PC-3 (cell line): ENCODE results near the gene NOTCH1. TPM values are rescaled to one million over a fixed set of nuclear protein-coding genes. Genes with fewer than 3 reads are reported as not detected.

Experiments used
- ATAC-seq: fragments of 200-7000 bp; cut with Tn5 transposase; 2 replicates; pipeline ENCODE4 v1.9.1; 2020; ENCODE audit warnings: mild to moderate bottlenecking, moderate library complexity
- BruUV-seq: library from RNA; stranded (reverse); fragments of 400-500 nt; replicated peaks from 2 replicates; lab custom pipeline; 2021; lab: Mats Ljungman, UMichigan
- CTCF ChIA-PET: fragments of 300-600 bp; sonication (Branson Sonifier 250); formaldehyde crosslinking; loops from one replicate; lab custom pipeline; 2022; ENCODE audit warnings: antibody characterized with exemption; lab: Charles Lee
- POLR2A ChIA-PET: fragments of 300-600 bp; sonication (Branson Sonifier 250); formaldehyde crosslinking; loops from one replicate; lab custom pipeline; 2022; ENCODE audit warnings: antibody characterized with exemption; ENCODE audit not compliant: unreplicated experiment; lab: Charles Lee
- DNase-seq: peaks from one replicate; pipeline ENCODE4 v3.0.0-alpha.2; 2015
- H2AFZ ChIP-seq: fragments of 300-600 bp; sonication (generic); 2 replicates; pipeline ENCODE4 v1.6.0; 2016; ENCODE audit warnings: antibody characterized with exemption, low read length
- H3F3A ChIP-seq: fragments of 300-600 bp; sonication (generic); one replicate; pipeline ENCODE4 v1.6.0; 2017; ENCODE audit warnings: antibody characterized with exemption, low read length, control low read depth, mild to moderate bottlenecking; ENCODE audit not compliant: unreplicated experiment
- H3K27ac ChIP-seq: fragments of 300-600 bp; sonication (generic); 2 replicates; pipeline ENCODE4 v1.5.1; 2016; ENCODE audit warnings: mild to moderate bottlenecking, low read length
- H3K27me3 ChIP-seq: fragments of 300-600 bp; sonication (generic); 2 replicates; pipeline ENCODE4 v1.6.1; 2016; ENCODE audit warnings: low read length, mixed read lengths
- H3K36me3 ChIP-seq: fragments of 300-600 bp; sonication (generic); 2 replicates; pipeline ENCODE4 v1.6.1; 2016; ENCODE audit warnings: low read depth, mixed run types, low read length, mixed read lengths
- H3K4me1 ChIP-seq: fragments of 300-600 bp; sonication (generic); 2 replicates; pipeline ENCODE4 v1.5.1; 2016; ENCODE audit warnings: low read length; ENCODE audit not compliant: insufficient read depth
- H3K4me2 ChIP-seq: fragments of 300-600 bp; sonication (generic); 2 replicates; pipeline ENCODE4 v1.6.0; 2016; ENCODE audit warnings: low read length
- H3K4me3 ChIP-seq: fragments of 300-600 bp; sonication (generic); 2 replicates; pipeline ENCODE4 v1.5.1; 2016; ENCODE audit warnings: mild to moderate bottlenecking, low read length, mixed read lengths
- H3K79me2 ChIP-seq: fragments of 300-600 bp; sonication (generic); 2 replicates; pipeline ENCODE4 v1.6.1; 2017; ENCODE audit warnings: low read length, mixed read lengths
- H3K9ac ChIP-seq: fragments of 300-600 bp; sonication (generic); 2 replicates; pipeline ENCODE4 v1.6.0; 2016; ENCODE audit warnings: mild to moderate bottlenecking, low read length
- H3K9me2 ChIP-seq: fragments of 300-600 bp; sonication (generic); replicated peaks from 2 replicates; pipeline ENCODE4 v1.6.1; 2016; ENCODE audit warnings: mixed run types, low read length, mixed read lengths
- H3K9me3 ChIP-seq: fragments of 300-600 bp; sonication (generic); 2 replicates; pipeline ENCODE4 v1.6.1; 2016; ENCODE audit warnings: low read length, mixed read lengths
- H4K20me1 ChIP-seq: fragments of 300-600 bp; sonication (generic); 2 replicates; pipeline ENCODE4 v1.6.1; 2016; ENCODE audit warnings: low read length, mixed read lengths
- EZH2 ChIP-seq: fragments of 300-600 bp; sonication (generic); IDR thresholded peaks from one replicate; pipeline ENCODE4 v1.6.1; 2017; ENCODE audit warnings: antibody characterized with exemption, mild to moderate bottlenecking, low read length; ENCODE audit not compliant: unreplicated experiment
- EZH2phosphoT487 ChIP-seq: fragments of 300-600 bp; sonication (generic); IDR thresholded peaks from 2 replicates; pipeline ENCODE4 v1.6.1; 2018; ENCODE audit warnings: mild to moderate bottlenecking, antibody characterized with exemption, low read length, borderline replicate concordance
- intact Hi-C: fragments of 100-400 bp; cut with micrococcal nuclease; formaldehyde crosslinking; loops from 2 replicates; pipeline ENCODE4 v1.9.0; 2023
- total RNA-seq: library from RNA; depleted of rRNA; stranded (reverse); fragments of >200 nt; gene quantifications from 2 replicates; pipeline ENCODE4 v1.2.3, GENCODE V29; 2014
- TF ChIP-seq, protein P1 (sequence below): fragments of 300-600 bp; sonication (generic); conservative IDR thresholded peaks from 2 replicates; pipeline ENCODE4 v1.5.1; 2017; ENCODE audit warnings: antibody characterized with exemption, low read depth, mild to moderate bottlenecking, low read length

NOTCH1 gene
- total RNA-seq, 1 experiment from 2014 or later: 14.3 TPM

DNA sequence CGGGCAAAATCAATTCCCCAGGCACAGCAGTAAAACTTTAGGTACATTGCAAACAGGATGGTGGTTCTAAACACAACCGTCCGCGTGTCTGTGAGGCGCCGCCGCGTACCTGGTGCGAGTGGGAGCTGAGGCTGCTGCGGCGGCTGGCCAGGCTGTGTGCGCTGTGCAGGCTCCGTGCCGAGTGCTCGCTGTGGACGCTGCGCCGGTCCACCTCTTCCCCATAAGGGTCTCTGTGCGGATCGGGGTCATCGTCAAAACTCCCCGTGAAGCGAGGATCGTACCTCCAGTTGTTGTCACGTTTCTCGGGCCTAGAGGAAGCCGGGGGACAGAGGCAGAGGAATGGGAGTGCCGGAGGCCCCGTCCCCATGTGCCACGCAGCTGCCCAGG, 79.7 kb downstream of the NOTCH1 start:
- Histone ChIP-seq H3K27ac (no peak overlapping the region), H3K4me2 (no peak overlapping the region), H3K9me3 (no peaks in the 10 kb centered on the region), H3K4me3 (no peak overlapping the region), H4K20me1 (no peaks in the 10 kb centered on the region), H3K79me2 (0 out of 2 replicates have a peak, but pooled peaks cover 12% of the 10 kb centered on the region), H3K9ac (no peak overlapping the region), H3K4me1 (no peaks in the 10 kb centered on the region), H3K9me2 (no peaks in the 10 kb centered on the region), H3K27me3 (no peaks in the 10 kb centered on the region), H2AFZ (no peak overlapping the region), H3F3A (no peaks in the 10 kb centered on the region), H3K36me3 (peaks cover 17% of the 10 kb centered on the region)
- POLR2A ChIA-PET: interaction anchor here (0.6 kb wide), 1 partner anchor 12 kb away, joined by 21 read pairs; no protein-coding TSS in a partner anchor
- intact Hi-C loops: no loop called here
- no TSS peak for BruUV-seq
- CTCF ChIA-PET: no interaction called here
- TF ChIP-seq, protein P1, sequence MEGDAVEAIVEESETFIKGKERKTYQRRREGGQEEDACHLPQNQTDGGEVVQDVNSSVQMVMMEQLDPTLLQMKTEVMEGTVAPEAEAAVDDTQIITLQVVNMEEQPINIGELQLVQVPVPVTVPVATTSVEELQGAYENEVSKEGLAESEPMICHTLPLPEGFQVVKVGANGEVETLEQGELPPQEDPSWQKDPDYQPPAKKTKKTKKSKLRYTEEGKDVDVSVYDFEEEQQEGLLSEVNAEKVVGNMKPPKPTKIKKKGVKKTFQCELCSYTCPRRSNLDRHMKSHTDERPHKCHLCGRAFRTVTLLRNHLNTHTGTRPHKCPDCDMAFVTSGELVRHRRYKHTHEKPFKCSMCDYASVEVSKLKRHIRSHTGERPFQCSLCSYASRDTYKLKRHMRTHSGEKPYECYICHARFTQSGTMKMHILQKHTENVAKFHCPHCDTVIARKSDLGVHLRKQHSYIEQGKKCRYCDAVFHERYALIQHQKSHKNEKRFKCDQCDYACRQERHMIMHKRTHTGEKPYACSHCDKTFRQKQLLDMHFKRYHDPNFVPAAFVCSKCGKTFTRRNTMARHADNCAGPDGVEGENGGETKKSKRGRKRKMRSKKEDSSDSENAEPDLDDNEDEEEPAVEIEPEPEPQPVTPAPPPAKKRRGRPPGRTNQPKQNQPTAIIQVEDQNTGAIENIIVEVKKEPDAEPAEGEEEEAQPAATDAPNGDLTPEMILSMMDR: no peak
- TF ChIP-seq EZH2 (no peak), EZH2phosphoT487 (no peak)
- ATAC-seq (no peak), DNase-seq (no peak)

DNA sequence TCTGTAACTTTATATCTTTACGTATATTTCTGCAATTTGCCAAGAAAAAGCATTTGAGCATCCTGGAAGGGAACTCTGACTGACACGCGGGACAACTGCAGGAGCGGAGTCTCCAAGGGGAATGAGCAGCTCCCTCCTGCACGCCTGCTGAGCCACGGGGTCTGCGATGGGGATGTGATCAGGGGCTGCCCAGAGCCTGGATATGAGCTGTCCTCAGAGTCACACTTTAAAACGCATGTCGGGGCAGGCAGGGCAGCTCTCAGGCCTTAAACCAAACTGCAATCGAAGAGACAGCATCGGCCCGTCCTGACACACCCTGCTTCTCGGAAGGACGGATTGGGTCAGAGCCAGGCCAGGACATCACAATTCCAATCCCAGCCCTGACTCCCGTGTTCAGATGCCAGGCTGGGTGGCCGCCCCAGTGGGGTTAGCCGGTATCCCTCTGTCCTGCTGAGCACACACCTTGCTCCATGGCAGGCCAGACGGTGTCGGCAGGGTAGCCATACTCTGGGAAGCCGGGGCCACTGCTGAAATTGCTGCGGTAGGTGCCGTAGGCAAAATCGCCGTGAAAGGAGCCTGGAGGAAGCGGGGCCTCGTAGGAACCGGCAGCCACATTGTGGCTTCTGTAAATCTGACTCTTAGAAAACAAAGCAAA, 80.2 kb downstream of the NOTCH1 start:
- H3K36me3 ChIP-seq: peaks cover 17% of the 10 kb centered on the region
- H3K4me1 ChIP-seq: no peaks in the 10 kb centered on the region
- BruUV-seq: no TSS peak
- intact Hi-C loops: no loop called here
- H2AFZ ChIP-seq: no peak overlapping the region
- no peak for TF ChIP-seq EZH2
- TF ChIP-seq, protein P1: no peak
- TF ChIP-seq EZH2phosphoT487: no peak
- ChIA-PET POLR2A (no interaction called here), CTCF (no interaction called here)
- H3K4me3 ChIP-seq: no peak overlapping the region
- DNase-seq: no peak
- no peaks in the 10 kb centered on the region for H3K27me3 ChIP-seq
- no peaks in the 10 kb centered on the region for H3F3A ChIP-seq
- no peaks in the 10 kb centered on the region for H3K9me2 ChIP-seq
- H4K20me1 ChIP-seq: no peaks in the 10 kb centered on the region
- H3K9me3 ChIP-seq: no peaks in the 10 kb centered on the region
- no peak for ATAC-seq
- H3K79me2 ChIP-seq: 0 out of 2 replicates have a peak, but pooled peaks cover 8% of the 10 kb centered on the region
- no peak overlapping the region for H3K9ac ChIP-seq
- no peak overlapping the region for H3K4me2 ChIP-seq
- H3K27ac ChIP-seq: no peak overlapping the region

DNA sequence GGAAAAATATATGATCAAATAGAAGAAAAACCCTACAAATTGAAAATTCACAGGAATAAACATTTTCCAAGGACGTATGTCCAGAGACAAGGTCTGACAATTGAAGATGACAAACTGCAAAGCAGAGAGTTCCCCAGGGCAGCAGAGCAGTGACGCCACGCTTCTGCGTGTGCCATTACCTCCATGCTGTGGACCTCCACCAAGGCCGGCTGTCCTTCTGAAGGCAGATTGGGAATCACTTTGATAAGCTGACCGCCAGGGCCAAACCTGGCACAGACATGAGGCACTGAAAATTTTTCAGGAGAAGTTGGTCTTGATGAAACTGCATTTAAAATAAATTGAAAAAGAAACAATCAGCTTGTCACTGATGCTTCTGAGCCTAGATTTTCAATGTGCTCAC, 81.6 kb downstream of the NOTCH1 start:
- no peak for TF ChIP-seq EZH2phosphoT487
- TF ChIP-seq, protein P1: no peak
- Histone ChIP-seq H3K27me3 (no peaks in the 10 kb centered on the region), H3K4me1 (no peaks in the 10 kb centered on the region), H3K4me3 (no peak overlapping the region), H3F3A (no peaks in the 10 kb centered on the region), H3K4me2 (no peak overlapping the region), H3K9me2 (no peaks in the 10 kb centered on the region), H3K79me2 (no peaks in the 10 kb centered on the region), H4K20me1 (no peaks in the 10 kb centered on the region), H3K9ac (no peak overlapping the region), H3K36me3 (peaks cover 22% of the 10 kb centered on the region), H3K27ac (no peak overlapping the region), H2AFZ (no peak overlapping the region), H3K9me3 (no peaks in the 10 kb centered on the region)
- POLR2A ChIA-PET: no interaction called here
- CTCF ChIA-PET: no interaction called here
- DNase-seq (no peak), ATAC-seq (no peak)
- intact Hi-C loops: no loop called here
- BruUV-seq: no TSS peak
